HepG2 (cell line): ENCODE measurements around the gene SEPTIN12.

Experiments
- CBX2 ChIP-seq, 2 experiments: fragments of 200-600 bp in 1 of 2; sonication (generic); formaldehyde crosslinking in 1 of 2; IDR thresholded peaks; 2 replicates each; pipeline versions ENCODE4 v1.7.0 to v1.8.1; 2018 to 2022; ENCODE audit warnings: low read depth in 2 of 2, low read length in 1 of 2, mild to moderate bottlenecking in 1 of 2, missing genetic modification reagents in 1 of 2
- NFIC ChIP-seq: IDR thresholded peaks from 2 replicates; pipeline ENCODE4 v1.6.1; 2012; ENCODE audit warnings: mild to moderate bottlenecking, low read length, inconsistent platforms
- RELA ChIP-seq: sonication (generic); formaldehyde crosslinking; IDR thresholded peaks from 2 replicates; pipeline ENCODE4 v1.4.0; 2020; ENCODE audit warnings: missing genetic modification reagents
- SOX6 ChIP-seq, 2 experiments: fragments of 450-650 bp in 1 of 2; sonication (generic) in 1 of 2; formaldehyde crosslinking in 1 of 2; IDR thresholded peaks; 2 replicates each; pipeline versions ENCODE4 v1.4.0 to v1.6.1; 2017 to 2020; ENCODE audit warnings: antibody characterized with exemption in 1 of 2, mild to moderate bottlenecking in 1 of 2, missing genetic modification reagents in 1 of 2
- ZKSCAN1 ChIP-seq: fragments of 150-350 bp; IDR thresholded peaks from 2 replicates; pipeline ENCODE4 v1.6.1; 2014; ENCODE audit warnings: low read length
- ZNF367 ChIP-seq: sonication (generic); formaldehyde crosslinking; IDR thresholded peaks from 2 replicates; pipeline ENCODE4 v1.4.0; 2020; ENCODE audit warnings: missing genetic modification reagents, borderline replicate concordance
- ZNF556 ChIP-seq: sonication (generic); formaldehyde crosslinking; IDR thresholded peaks from 2 replicates; pipeline ENCODE4 v1.4.0; 2020; ENCODE audit warnings: mild to moderate bottlenecking, missing genetic modification reagents, borderline replicate concordance
- TF ChIP-seq, protein P1 (sequence below): sonication (generic); formaldehyde crosslinking; IDR thresholded peaks from 2 replicates; pipeline ENCODE4 v1.4.0; 2020; ENCODE audit warnings: missing genetic modification reagents
- TF ChIP-seq, protein P2 (sequence below): sonication (generic); formaldehyde crosslinking; IDR thresholded peaks from 2 replicates; pipeline ENCODE4 v1.4.0; 2020; ENCODE audit warnings: missing genetic modification reagents, borderline replicate concordance
- TF ChIP-seq, protein P3 (sequence below): sonication (generic); formaldehyde crosslinking; IDR thresholded peaks from 2 replicates; pipeline ENCODE4 v1.5.0; 2020; ENCODE audit warnings: mild to moderate bottlenecking, missing genetic modification reagents, moderate library complexity
- TF ChIP-seq, protein P4 (sequence below): sonication (generic); formaldehyde crosslinking; IDR thresholded peaks from 2 replicates; pipeline ENCODE4 v1.4.0; 2020; ENCODE audit warnings: mild to moderate bottlenecking, missing genetic modification reagents
- TF ChIP-seq, protein P5 (sequence below): sonication (generic); formaldehyde crosslinking; IDR thresholded peaks from 2 replicates; pipeline ENCODE4 v1.4.0; 2020; ENCODE audit warnings: low read depth, missing genetic modification reagents
- TF ChIP-seq, protein P6 (sequence below): sonication (generic); formaldehyde crosslinking; IDR thresholded peaks from 2 replicates; pipeline ENCODE4 v1.5.0; 2020; ENCODE audit warnings: missing genetic modification reagents, mild to moderate bottlenecking, borderline replicate concordance

DNA sequence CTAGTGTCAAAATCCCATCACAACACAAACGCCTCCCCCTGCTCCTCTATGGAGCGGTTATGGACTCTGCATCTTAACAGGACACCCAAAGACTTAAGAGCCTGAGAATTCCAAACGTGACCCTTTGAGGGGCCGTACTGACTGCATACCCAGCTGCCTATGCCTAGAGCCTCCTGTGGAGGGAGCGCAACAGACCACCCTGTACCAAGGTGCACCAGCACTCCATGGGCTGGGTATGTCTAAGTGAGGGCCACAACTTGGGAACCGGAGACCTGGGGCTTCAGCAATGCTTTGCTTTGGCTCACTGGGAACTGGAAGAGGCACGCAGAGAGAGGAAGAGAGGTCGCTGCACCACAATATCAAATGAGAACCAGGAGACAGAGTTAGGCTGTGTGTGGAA is 59.5 kb downstream of the SEPTIN12 start:
- no peak for TF ChIP-seq ZKSCAN1
- no peak for TF ChIP-seq ZNF556
- no peak for TF ChIP-seq RELA (CRISPR knock-in tag)
- no peak for TF ChIP-seq SOX6 (IDR thresholded peaks at IDR 0.05)
- TF ChIP-seq SOX6 (CRISPR knock-in tag; IDR thresholded peaks at IDR 0.05) = no peak
- TF ChIP-seq, protein P1, sequence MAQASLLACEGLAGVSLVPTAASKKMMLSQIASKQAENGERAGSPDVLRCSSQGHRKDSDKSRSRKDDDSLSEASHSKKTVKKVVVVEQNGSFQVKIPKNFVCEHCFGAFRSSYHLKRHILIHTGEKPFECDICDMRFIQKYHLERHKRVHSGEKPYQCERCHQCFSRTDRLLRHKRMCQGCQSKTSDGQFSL (CRISPR knock-in tag) = no peak
- TF ChIP-seq, protein P2, sequence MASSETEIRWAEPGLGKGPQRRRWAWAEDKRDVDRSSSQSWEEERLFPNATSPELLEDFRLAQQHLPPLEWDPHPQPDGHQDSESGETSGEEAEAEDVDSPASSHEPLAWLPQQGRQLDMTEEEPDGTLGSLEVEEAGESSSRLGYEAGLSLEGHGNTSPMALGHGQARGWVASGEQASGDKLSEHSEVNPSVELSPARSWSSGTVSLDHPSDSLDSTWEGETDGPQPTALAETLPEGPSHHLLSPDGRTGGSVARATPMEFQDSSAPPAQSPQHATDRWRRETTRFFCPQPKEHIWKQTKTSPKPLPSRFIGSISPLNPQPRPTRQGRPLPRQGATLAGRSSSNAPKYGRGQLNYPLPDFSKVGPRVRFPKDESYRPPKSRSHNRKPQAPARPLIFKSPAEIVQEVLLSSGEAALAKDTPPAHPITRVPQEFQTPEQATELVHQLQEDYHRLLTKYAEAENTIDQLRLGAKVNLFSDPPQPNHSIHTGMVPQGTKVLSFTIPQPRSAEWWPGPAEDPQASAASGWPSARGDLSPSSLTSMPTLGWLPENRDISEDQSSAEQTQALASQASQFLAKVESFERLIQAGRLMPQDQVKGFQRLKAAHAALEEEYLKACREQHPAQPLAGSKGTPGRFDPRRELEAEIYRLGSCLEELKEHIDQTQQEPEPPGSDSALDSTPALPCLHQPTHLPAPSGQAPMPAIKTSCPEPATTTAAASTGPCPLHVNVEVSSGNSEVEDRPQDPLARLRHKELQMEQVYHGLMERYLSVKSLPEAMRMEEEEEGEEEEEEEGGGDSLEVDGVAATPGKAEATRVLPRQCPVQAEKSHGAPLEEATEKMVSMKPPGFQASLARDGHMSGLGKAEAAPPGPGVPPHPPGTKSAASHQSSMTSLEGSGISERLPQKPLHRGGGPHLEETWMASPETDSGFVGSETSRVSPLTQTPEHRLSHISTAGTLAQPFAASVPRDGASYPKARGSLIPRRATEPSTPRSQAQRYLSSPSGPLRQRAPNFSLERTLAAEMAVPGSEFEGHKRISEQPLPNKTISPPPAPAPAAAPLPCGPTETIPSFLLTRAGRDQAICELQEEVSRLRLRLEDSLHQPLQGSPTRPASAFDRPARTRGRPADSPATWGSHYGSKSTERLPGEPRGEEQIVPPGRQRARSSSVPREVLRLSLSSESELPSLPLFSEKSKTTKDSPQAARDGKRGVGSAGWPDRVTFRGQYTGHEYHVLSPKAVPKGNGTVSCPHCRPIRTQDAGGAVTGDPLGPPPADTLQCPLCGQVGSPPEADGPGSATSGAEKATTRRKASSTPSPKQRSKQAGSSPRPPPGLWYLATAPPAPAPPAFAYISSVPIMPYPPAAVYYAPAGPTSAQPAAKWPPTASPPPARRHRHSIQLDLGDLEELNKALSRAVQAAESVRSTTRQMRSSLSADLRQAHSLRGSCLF (CRISPR knock-in tag) = no peak
- TF ChIP-seq NFIC = no peak
- TF ChIP-seq, protein P3, sequence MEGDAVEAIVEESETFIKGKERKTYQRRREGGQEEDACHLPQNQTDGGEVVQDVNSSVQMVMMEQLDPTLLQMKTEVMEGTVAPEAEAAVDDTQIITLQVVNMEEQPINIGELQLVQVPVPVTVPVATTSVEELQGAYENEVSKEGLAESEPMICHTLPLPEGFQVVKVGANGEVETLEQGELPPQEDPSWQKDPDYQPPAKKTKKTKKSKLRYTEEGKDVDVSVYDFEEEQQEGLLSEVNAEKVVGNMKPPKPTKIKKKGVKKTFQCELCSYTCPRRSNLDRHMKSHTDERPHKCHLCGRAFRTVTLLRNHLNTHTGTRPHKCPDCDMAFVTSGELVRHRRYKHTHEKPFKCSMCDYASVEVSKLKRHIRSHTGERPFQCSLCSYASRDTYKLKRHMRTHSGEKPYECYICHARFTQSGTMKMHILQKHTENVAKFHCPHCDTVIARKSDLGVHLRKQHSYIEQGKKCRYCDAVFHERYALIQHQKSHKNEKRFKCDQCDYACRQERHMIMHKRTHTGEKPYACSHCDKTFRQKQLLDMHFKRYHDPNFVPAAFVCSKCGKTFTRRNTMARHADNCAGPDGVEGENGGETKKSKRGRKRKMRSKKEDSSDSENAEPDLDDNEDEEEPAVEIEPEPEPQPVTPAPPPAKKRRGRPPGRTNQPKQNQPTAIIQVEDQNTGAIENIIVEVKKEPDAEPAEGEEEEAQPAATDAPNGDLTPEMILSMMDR = no peak
- TF ChIP-seq, protein P4, sequence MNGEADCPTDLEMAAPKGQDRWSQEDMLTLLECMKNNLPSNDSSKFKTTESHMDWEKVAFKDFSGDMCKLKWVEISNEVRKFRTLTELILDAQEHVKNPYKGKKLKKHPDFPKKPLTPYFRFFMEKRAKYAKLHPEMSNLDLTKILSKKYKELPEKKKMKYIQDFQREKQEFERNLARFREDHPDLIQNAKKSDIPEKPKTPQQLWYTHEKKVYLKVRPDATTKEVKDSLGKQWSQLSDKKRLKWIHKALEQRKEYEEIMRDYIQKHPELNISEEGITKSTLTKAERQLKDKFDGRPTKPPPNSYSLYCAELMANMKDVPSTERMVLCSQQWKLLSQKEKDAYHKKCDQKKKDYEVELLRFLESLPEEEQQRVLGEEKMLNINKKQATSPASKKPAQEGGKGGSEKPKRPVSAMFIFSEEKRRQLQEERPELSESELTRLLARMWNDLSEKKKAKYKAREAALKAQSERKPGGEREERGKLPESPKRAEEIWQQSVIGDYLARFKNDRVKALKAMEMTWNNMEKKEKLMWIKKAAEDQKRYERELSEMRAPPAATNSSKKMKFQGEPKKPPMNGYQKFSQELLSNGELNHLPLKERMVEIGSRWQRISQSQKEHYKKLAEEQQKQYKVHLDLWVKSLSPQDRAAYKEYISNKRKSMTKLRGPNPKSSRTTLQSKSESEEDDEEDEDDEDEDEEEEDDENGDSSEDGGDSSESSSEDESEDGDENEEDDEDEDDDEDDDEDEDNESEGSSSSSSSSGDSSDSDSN (CRISPR knock-in tag) = no peak
- TF ChIP-seq, protein P5, sequence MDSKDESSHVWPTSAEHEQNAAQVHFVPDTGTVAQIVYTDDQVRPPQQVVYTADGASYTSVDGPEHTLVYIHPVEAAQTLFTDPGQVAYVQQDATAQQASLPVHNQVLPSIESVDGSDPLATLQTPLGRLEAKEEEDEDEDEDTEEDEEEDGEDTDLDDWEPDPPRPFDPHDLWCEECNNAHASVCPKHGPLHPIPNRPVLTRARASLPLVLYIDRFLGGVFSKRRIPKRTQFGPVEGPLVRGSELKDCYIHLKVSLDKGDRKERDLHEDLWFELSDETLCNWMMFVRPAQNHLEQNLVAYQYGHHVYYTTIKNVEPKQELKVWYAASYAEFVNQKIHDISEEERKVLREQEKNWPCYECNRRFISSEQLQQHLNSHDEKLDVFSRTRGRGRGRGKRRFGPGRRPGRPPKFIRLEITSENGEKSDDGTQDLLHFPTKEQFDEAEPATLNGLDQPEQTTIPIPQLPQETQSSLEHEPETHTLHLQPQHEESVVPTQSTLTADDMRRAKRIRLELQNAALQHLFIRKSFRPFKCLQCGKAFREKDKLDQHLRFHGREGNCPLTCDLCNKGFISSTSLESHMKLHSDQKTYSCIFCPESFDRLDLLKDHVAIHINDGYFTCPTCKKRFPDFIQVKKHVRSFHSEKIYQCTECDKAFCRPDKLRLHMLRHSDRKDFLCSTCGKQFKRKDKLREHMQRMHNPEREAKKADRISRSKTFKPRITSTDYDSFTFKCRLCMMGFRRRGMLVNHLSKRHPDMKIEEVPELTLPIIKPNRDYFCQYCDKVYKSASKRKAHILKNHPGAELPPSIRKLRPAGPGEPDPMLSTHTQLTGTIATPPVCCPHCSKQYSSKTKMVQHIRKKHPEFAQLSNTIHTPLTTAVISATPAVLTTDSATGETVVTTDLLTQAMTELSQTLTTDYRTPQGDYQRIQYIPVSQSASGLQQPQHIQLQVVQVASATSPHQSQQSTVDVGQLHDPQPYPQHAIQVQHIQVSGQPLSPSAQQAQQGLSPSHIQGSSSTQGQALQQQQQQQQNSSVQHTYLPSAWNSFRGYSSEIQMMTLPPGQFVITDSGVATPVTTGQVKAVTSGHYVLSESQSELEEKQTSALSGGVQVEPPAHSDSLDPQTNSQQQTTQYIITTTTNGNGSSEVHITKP (CRISPR knock-in tag) = no peak
- TF ChIP-seq ZNF367 = no peak
- no peak for TF ChIP-seq CBX2 (IDR thresholded peaks at IDR 0.05; ENCODE audit: low read depth, low read length)
- TF ChIP-seq CBX2 (CRISPR knock-in tag; IDR thresholded peaks at IDR 0.05; ENCODE audit: low read depth) = no peak
- TF ChIP-seq, protein P6, sequence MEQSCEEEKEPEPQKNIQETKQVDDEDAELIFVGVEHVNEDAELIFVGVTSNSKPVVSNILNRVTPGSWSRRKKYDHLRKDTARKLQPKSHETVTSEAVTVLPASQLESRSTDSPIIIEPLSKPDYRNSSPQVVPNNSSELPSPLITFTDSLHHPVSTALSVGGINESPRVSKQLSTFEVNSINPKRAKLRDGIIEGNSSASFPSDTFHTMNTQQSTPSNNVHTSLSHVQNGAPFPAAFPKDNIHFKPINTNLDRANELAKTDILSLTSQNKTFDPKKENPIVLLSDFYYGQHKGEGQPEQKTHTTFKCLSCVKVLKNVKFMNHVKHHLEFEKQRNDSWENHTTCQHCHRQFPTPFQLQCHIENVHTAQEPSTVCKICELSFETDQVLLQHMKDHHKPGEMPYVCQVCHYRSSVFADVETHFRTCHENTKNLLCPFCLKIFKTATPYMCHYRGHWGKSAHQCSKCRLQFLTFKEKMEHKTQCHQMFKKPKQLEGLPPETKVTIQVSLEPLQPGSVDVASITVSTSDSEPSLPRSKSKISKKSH (CRISPR knock-in tag) = no peak
